NCI-H146 treated with DMSO at 0.1 percent for 48 hours (cell line): ENCODE measurements around the gene UCHL3.
"Not testable (repeated sequence)": the region's sequence is repeated elsewhere in the genome, so short reads cannot be mapped to it uniquely, and the experiment has no call there.

ENCODE experiments used
- DNase-seq: peaks from one replicate; lab custom pipeline; 2025; ENCODE audit not compliant: unreplicated experiment; lab: John Stamatoyannopoulos, UW

The UCHL3 gene

DNA sequence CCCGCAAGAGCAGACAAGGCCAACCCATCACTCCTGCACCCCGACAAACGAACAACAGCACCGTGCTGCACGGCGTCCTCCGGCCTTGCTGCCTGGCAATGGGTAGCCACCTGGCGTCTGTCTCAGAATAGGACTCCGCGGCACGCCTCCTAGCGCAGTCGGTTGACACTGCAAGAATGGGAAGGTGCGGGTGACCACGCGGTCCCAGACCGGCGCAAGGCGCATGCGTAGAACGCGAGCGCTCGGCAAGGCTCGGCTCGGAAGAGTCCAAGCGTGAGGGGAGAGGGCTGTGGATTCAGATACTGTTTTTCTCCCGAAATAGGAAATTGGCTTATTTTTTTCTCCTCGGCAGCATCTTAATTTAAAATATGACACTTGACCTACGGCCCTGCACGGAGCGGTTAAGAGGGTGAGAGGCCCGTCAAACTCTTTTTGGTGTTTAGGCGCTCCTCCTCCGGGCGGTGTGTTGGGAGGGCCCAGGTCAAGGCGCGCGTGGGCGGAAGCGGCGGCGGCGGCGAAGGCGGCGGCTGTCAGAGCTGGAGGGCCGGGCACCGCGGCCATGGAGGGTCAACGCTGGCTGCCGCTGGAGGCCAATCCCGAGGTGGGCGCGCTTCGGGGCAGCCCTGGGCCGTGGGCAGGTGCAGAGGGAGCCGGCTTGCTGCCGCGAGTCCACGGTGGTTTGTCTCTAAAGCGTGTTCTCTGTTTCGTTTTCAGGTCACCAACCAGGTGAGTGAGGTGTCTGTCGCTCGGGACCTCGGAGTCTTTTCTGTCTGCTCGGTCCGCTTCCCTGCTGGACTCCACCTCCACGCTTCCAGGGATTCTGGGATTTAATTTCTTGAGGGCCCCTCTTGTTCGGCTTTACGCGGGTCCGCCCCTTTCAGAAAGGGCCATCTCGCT, at the start of gene UCHL3:
TSS of gene UCHL3 (plus strand) at position 530 of the 897 bp plus-strand sequence. CDS start at position 560, 30 bp downstream.
- peak; percentile 95 for DNase-seq

DNA sequence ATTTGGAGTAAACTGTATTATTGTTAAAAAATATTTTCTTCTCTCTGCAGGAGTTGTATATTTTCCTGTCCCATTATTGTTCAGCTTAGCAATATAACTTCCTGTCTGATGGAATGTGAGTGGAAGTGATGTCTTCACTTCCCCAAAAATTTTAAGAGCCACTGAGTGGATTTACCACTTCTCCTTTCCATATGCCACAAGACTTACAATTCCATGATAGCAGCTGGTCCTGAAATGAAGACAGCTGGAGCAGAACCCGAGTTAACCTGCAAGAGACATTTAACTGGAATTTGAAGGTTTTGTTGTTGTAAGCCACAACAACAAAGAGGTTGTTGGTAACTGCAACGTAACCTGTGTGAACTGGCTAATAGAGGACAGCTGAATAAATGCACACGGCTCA, 44.3 kb upstream of the UCHL3 start:
- no peak for DNase-seq

DNA sequence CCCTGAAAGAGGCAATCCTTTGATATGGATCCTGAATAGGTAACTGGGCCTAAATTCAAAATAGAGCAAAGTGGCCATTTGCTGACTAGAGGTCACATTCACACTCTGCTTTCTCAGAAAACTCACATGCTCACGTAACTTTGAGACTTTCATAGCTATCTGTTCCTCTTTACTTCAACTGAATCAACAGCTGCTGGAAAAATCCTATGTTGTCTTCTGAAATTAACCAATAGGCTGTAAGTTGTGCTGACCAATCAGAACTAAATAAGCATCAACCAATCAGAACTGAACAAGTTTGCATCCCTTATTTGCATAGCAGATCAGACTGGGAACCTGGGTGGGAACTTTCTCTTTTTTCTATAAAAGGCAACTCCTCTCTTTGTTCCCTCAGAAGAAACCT, 43.6 kb upstream of the UCHL3 start:
- no peak for DNase-seq

- no peak for DNase-seq
Measured at GRCh38 chr13:75507027-75508001, 42.3 kb upstream of the UCHL3 start.

DNA sequence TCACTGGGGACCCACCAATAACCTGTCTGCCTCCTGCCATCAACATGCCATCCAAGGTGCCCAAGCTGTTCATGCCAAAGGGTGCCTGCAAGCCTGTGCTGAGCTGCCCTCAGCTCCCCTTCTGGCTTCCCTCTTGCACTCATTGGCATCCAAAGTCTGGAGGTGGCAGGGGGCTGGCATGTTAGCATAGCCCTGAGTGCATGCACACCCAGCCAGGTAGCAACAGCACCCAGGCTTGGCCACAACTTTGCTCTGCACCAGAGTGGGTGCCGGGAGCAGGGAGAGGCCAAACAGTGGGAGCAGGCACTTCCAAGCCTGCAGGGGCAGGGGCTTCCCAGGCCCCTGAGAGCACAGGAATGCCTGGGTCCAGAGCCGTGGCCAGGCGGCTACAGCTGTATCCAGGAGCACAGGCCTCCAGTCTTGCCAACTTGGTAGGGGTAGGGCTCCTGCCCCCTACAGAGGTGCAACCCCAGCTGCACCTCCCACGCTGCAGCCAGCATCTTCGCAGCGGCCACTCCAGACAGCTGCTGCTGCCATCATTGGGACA, 41.5 kb upstream of the UCHL3 start:
- no peak for DNase-seq

- DNase-seq, result no peak
Measured at GRCh38 chr13:75511051-75511625, 38.5 kb upstream of the UCHL3 start.

GRCh38 chr13:75512253-75512652, 37.3 kb upstream of the UCHL3 start:
- DNase-seq, result no peak

- no peak for DNase-seq
Measured at GRCh38 chr13:75513271-75513670, 36.3 kb upstream of the UCHL3 start.

- DNase-seq, result no peak
Measured at GRCh38 chr13:75514080-75514995, 35.3 kb upstream of the UCHL3 start.

DNA sequence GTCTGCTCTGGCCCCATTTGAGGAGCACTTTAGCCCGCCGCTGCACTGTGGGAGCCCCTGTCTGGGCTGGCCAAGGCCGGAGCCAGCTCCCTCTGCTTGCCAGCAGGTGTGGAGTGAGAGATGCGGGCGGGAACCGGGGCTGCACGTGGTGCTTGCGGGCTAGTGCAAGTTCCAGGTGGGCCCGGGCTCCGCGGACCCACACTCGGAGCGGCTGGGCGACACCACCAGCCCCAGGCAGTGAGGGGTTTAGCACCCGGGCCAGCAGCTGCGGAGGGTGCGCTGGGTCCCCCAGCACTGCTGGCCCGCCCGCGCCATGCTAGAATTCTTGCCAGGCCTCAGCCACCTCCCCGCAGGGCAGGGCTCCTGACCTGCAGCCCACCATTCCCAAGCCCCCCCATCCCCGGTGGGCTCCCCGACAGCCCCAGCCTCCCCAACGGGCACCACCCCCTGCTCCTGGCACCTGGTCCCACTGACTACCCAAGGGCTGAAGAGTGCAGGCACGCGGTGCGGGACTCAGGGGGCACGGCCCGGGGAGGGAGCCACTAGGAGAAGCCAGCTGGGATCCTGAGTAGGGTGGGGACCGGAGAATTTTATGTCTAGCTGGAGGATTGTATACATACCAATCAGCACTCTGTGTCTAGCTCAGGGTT, 31.0 kb upstream of the UCHL3 start:
- DNase-seq, result no peak

- no peak for DNase-seq
Measured at GRCh38 chr13:75521956-75522355, 27.6 kb upstream of the UCHL3 start.

DNA sequence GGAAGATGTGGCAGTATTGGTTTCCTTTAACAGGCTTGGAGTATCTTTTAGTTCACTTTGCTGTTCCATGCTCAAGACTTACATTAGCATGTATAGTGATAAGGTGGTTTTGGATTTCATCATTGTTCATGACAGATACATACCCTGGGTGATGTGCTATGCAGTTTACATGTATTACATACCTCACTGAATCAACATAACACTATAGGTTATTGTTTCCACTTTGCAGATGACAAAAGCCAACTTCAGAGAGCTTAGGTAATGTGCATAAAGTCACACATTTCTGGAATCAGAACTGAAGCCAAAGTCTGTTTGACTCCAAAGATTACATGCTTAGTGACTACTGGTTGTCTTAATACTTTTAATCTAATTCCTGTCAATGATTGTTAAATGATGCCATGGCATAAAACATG, 19.0 kb upstream of the UCHL3 start:
- DNase-seq, result no peak

- DNase-seq, result no peak
Measured at GRCh38 chr13:75533861-75534260, 15.7 kb upstream of the UCHL3 start.

DNA sequence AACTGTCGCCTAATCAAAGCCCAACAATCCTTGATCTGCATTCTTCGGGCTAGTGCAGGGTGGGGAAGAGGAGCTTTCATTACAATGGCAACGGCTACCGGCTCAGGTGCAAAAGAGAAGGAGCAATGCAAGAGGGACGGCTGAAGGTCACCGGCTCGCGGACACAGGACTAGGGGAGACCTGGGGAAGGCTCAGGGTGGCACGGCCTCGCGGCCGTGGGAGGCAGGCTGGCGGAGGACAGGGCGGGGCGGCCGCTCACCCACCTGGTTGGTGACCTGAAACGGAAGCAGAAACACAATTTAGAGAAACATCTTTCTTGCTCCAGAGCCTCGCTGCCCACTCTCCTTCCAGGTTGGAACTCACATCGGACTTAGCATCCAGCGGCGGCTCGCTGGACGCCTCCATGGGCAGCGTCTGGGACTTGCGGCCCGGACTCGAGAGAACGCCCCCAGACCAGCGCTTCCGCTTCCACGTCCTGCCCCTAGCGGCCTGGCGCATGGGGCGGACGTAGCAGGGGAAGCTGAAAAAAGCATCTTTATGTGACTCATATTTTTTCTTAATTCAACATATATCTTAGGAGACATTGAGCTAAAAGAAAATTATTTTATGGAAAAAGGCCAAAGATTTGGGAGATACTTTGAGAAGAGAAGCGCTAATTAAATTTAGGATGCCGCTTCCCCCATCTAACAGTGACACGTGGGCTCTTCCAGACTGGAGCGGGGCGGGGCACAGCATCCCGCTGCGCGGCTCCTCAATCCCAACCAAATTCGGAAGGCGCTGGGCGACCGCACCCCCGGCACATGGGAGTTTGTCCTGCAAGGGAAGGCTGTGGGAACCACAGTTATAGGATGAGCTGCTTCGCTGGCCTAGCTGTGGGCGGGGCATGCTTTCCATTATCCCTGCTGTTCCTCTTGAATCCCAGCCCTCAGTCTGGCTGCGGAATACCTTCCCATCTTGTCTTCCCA, 11.9 kb upstream of the UCHL3 start, which contains the start of gene COMMD6:
TSS of gene COMMD6 (minus strand) at position 441 of the 965 bp plus-strand sequence. CDS start at position 405, 36 bp downstream.
- DNase-seq, result peak; percentile 96

DNA sequence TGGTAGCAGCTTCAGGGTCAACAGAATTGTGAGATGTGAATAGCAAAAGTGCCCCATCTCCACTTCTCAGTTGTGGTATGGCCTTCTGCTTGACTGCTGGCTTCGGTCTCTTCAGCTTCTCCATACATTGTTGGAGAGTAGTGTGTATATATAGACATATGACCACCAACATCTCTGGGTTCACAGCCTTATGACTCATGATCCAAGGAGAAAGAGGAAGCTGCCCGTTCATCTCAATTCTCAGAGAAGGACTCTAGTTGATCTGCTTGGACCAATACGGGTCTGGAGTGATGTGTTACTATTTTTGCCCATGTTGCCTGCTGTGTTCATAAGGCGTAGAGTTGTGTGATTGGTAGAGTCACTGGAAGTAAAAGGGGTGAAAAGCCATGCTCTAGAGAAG, 8.3 kb upstream of the UCHL3 start:
- DNase-seq, result no peak

- no peak for DNase-seq
Measured at GRCh38 chr13:75541961-75542360, 7.6 kb upstream of the UCHL3 start.

GRCh38 chr13:75544681-75545330, 4.8 kb upstream of the UCHL3 start:
- DNase-seq, result no peak

- DNase-seq, result not testable (repeated sequence)
Measured at GRCh38 chr13:75545386-75545785, 4.2 kb upstream of the UCHL3 start.
